Dedifferentiated amniotic fluid mesenchymal stem cell (primary cell): ENCODE results near the gene ERI3.
"Not testable (repeated sequence)": the region's sequence is repeated elsewhere in the genome, so short reads cannot be mapped to it uniquely, and the experiment has no call there.

Source experiments
- DNase-seq: peaks from one replicate; pipeline ENCODE4 v3.0.0-alpha.2; 2016; ENCODE audit errors: extremely low spot score

Gene ERI3

DNA sequence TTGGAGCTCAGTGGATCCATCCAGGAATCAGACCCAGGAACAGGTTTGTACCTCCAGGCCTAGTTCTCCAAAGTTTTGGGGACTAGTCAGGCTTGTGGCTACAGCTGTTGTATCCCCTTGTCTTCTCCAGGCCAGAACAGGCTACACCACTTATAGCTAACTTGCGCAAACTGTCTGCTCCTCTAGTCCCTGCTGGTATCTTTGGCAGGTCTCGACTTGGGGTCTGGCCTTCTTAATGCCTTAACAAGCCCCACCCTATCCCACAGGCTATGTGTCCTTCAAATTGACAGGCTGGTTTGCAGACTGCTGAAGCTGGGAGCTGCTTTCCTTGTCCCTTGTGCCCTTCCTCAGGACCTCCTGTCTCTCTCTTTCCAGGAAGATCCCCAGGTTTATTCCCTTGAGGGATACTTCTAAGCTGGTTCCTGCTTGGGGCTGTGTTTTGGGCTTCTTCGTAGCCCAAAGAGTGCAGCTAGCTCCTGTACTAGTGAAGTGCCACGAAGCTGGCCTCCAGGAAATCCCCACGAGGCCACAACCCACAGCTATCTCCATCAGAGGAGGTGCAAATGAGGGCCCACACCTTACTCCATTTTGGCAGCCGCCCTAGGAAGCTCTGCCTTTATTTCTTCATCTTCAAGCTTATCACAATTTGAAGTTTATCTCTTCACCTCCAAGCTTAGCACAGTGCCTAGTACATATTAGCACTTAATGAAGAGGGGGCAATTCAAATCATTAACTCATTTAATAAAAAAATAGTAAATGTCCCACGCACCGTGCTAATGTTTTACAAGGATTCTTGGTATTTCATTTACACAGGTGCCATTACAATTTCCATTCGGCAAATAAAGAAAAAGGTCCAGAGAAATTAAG is 142.5 kb downstream of the ERI3 start:
- DNase-seq, result no peak

- DNase-seq, result no peak
These were observed 144.5 kb downstream of the ERI3 start for GRCh38 chr1:44210595-44210994.

DNA sequence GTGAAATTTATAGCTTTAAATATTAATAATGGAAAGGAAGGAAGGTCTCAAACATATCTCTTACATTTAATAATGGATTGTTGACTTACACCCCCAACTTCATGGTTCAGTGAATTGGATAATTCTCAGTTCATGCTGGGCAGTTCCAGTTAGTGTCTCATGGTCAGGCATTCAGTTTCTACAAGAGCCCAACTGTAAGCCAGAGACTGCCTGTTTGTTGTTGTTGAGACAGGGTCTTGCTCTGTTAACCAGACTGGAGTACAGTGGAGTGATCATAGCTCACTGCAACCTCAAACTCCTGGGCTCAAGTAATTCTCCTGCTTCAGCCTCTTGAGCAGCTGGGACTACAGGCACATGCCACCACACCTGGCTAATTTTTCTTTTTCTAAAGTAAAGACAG is 146.8 kb downstream of the ERI3 start:
- DNase-seq, result no peak

- DNase-seq, result not testable (repeated sequence)
These were observed 148.5 kb downstream of the ERI3 start for GRCh38 chr1:44206545-44206944.

DNA sequence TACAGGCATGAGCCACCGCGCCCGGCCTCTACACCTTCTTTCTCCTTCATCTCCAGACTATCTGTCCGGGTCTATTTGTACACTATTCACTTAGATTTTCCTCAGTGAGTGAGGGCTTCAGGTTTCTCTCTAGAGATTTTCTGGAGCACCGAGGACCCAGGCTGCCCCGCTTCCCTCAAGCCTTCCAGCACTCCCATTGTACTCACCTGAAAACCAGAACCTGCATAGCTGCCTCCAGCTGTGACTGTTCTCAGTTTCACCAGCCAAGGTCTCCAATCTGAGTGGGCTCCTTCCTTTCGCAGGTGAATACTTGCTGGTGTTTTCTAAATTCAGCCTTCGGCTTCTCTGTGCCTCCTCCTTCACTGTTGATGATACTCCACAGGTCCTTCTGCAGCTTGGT is 154.7 kb downstream of the ERI3 start:
- no peak for DNase-seq

- no peak for DNase-seq
These were observed 180.4 kb downstream of the ERI3 start for GRCh38 chr1:44174630-44175029.
